Testis (tissue), 3 donors: Measurements from ENCODE around the gene DPP6. TPM values are rescaled to one million over a fixed set of nuclear protein-coding genes. Genes with fewer than 3 reads are reported as not detected.

Experiments
- DNase-seq: peaks from one replicate; pipeline ENCODE4 v3.0.0-alpha.2; 2019
- H3K27ac ChIP-seq, 2 donors: fragments of 200-600 bp; sonication (generic); one replicate each; pipeline ENCODE4 v1.5.1; 2019
- H3K27me3 ChIP-seq: fragments of 200-600 bp; sonication (generic); one replicate; pipeline ENCODE4 v1.5.1; 2019
- H3K36me3 ChIP-seq: fragments of 200-600 bp; sonication (generic); one replicate; pipeline ENCODE4 v1.5.1; 2017; ENCODE audit warnings: low read depth; ENCODE audit errors: missing control alignments
- H3K4me1 ChIP-seq: fragments of 200-600 bp; sonication (generic); one replicate; pipeline ENCODE4 v1.5.1; 2019
- H3K4me3 ChIP-seq, 2 donors: fragments of 200-600 bp; sonication (generic); one replicate each; pipeline ENCODE4 v1.5.1; 2017 to 2019
- H3K9me3 ChIP-seq: fragments of 200-600 bp; sonication (generic); one replicate; pipeline ENCODE4 v1.5.1; 2017
- POLR2A ChIP-seq: fragments of 450-650 bp; IDR thresholded peaks from one replicate; pipeline ENCODE4 v1.6.1; 2017; ENCODE audit warnings: antibody characterized with exemption, mild to moderate bottlenecking, moderate library complexity
- WGBS, 2 donors: methylation state at CpG; one replicate each; pipeline ENCODE4 v1.1.5; 2018; 5-methylcytosine and 5-hydroxymethylcytosine counted together
- intact Hi-C: fragments of 100-400 bp; cut with DNase I; formaldehyde crosslinking; loops from one replicate; pipeline ENCODE4 v1.15.1; 2023; ENCODE audit warnings: low total_unique reads
- polyA plus RNA-seq: library from polyadenylated mRNA; stranded (reverse); fragments of 350-450 nt; fragmentation: Illumina TruSeq; extraction: RNeasy Lipid Tissue Mini Kit (QIAGEN cat#74804); gene quantifications from one replicate; pipeline ENCODE4 v1.2.3, GENCODE V29; 2014; ENCODE audit warnings: low read depth, low replicate concordance; ENCODE audit not compliant: insufficient read depth
- total RNA-seq, 2 donors: library from RNA; depleted of rRNA; stranded (reverse); fragments of >200 nt; gene quantifications; one replicate each; pipeline ENCODE4 v1.2.3, GENCODE V29; 2016
- TF ChIP-seq, protein P1 (sequence below), 3 experiments: fragments of 450-650 bp in 2 of 3; fragments of 200-600 bp in 1 of 3; sonication (generic) in 1 of 3; IDR thresholded peaks; one replicate each; pipeline ENCODE4 v1.5.1; 2016 to 2019; ENCODE audit warnings: antibody characterized with exemption in 3 of 3, mild to moderate bottlenecking in 2 of 3, moderate library complexity in 1 of 3

Gene DPP6
- total and polyA plus RNA-seq, 3 donors from 2014 or later: 26.0 to 78.3 (median 52.8) TPM

DNA sequence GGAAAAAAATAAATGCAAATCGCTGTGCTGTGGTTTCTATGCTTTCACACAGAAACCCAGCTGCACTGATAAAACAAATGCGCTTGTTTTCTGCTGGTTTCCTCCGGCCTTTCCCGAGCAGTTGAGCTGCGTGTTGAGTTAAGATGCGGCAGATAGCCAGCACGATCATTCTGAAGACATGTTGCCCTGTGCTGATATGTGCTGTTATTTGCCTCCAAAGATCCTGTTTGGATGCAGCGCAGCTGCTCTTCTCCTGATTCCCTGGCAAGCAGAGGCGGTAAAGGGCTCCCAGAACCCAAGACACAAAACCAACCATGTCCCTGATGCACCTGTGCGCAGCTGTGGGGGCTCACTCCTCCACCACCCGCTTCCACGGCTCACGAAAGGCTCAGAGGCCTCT lies 725.3 kb downstream of the DPP6 start:
- intact Hi-C loops: no loop called here

DNA sequence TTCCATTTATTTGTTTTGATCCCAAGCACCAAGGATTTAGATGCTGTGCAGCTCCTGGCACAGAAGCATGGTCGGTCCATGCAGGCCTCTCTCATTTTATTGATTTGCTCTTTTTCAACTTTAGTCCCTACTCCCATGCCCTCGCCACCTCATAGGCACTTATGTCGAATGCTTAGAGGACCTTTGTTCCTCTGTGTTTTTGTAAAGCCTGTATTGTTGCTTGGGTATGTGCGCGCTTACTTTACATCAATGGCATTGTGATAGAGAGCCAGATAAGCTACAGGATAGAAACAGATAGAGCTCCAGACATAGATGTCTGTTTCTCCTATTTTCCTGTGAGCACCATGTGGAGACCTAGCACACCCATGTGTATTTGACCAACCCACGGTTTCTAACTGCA lies 725.7 kb downstream of the DPP6 start:
- no peak for DNase-seq
- TF ChIP-seq POLR2A: no peak
- TF ChIP-seq, protein P1, sequence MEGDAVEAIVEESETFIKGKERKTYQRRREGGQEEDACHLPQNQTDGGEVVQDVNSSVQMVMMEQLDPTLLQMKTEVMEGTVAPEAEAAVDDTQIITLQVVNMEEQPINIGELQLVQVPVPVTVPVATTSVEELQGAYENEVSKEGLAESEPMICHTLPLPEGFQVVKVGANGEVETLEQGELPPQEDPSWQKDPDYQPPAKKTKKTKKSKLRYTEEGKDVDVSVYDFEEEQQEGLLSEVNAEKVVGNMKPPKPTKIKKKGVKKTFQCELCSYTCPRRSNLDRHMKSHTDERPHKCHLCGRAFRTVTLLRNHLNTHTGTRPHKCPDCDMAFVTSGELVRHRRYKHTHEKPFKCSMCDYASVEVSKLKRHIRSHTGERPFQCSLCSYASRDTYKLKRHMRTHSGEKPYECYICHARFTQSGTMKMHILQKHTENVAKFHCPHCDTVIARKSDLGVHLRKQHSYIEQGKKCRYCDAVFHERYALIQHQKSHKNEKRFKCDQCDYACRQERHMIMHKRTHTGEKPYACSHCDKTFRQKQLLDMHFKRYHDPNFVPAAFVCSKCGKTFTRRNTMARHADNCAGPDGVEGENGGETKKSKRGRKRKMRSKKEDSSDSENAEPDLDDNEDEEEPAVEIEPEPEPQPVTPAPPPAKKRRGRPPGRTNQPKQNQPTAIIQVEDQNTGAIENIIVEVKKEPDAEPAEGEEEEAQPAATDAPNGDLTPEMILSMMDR (IDR thresholded peaks at IDR 0.05): no peak
- H3K36me3 ChIP-seq: no peaks in the 10 kb centered on the region
- 83 to 88% methylated on average over 6 of the region's 6 CpGs for WGBS, 2 donors
- H3K9me3 ChIP-seq: no peaks in the 10 kb centered on the region
- no peak overlapping the region for H3K4me3 ChIP-seq
- no peaks in the 10 kb centered on the region for H3K27me3 ChIP-seq
- no peak overlapping the region for H3K27ac ChIP-seq
- no peaks in the 10 kb centered on the region for H3K4me1 ChIP-seq
- intact Hi-C loops: no loop called here

More for the DNA sequence above, 725.3 kb downstream of the DPP6 start:
- DNase-seq: no peak
- Histone ChIP-seq H3K9me3 (no peaks in the 10 kb centered on the region), H3K36me3 (no peaks in the 10 kb centered on the region), H3K27ac (no peak overlapping the region), H3K27me3 (no peaks in the 10 kb centered on the region), H3K4me3 (no peak overlapping the region), H3K4me1 (no peaks in the 10 kb centered on the region)
- TF ChIP-seq, protein P1 (IDR thresholded peaks at IDR 0.05): no peak
- TF ChIP-seq POLR2A: no peak
- 88 to 94% methylated on average over 13 of the region's 13 CpGs for WGBS, 2 donors

- Histone ChIP-seq H3K27me3 (no peaks in the 10 kb centered on the region), H3K4me1 (no peaks in the 10 kb centered on the region), H3K9me3 (no peaks in the 10 kb centered on the region), H3K36me3 (no peaks in the 10 kb centered on the region), H3K27ac (no peak overlapping the region), H3K4me3 (no peak overlapping the region)
- 81% methylated on average over 16 of the region's 16 CpGs for WGBS, 2 donors
- intact Hi-C loops: no loop called here
- no peak for DNase-seq
- no peak for TF ChIP-seq POLR2A
These were observed 729.4 kb downstream of the DPP6 start for GRCh38 chr7:154781369-154782303.

DNA sequence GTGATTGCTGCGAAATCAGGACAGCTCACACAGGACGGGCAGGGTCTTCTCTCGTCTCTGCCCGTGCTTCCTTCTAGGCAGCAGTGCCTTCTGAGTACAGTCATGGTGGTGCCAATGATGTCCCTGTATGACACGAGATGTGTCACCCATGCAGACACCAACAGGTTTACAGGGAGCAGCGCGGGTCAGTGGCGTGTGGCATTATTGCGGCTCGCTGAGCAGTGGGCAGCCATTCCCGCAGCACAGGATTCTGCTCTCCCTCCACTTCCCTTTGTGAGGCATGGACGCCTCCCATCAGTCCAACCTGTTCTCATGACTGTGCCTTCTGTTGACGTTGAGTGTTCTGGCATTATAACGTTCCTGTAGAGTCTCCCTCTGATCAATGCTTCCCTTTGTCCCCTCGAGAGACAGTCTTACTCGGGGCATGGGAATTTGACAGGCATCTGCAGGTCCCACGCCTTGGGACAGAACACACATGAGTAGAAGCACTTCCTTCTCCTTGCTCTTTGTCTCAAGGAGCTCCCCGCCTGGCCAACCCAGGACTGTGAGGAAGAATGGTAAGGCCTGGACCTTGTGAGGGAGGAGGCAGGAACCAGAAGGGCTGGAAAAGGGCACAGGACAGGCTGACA lies 731.2 kb downstream of the DPP6 start:
- no peaks in the 10 kb centered on the region for H3K9me3 ChIP-seq
- intact Hi-C loops: no loop called here
- TF ChIP-seq, protein P1 (IDR thresholded peaks at IDR 0.05): no peak
- no peak for TF ChIP-seq POLR2A
- H3K4me1 ChIP-seq: no peaks in the 10 kb centered on the region
- DNase-seq: no peak
- no peaks in the 10 kb centered on the region for H3K27me3 ChIP-seq
- no peak overlapping the region for H3K27ac ChIP-seq
- WGBS, 2 donors: 78 to 84% methylated on average over 16 to 18 of the region's 18 CpGs
- no peak overlapping the region for H3K4me3 ChIP-seq
- H3K36me3 ChIP-seq: no peaks in the 10 kb centered on the region

GRCh38 chr7:154785898-154786297 lies 733.7 kb downstream of the DPP6 start:
- 39 to 68% methylated on average over 2 of the region's 2 CpGs for WGBS, 2 donors
- TF ChIP-seq POLR2A: no peak
- TF ChIP-seq, protein P1 (IDR thresholded peaks at IDR 0.05): no peak
- no peaks in the 10 kb centered on the region for H3K9me3 ChIP-seq
- intact Hi-C loops: no loop called here
- no peaks in the 10 kb centered on the region for H3K27me3 ChIP-seq
- no peaks in the 10 kb centered on the region for H3K4me1 ChIP-seq
- no peak overlapping the region for H3K27ac ChIP-seq
- DNase-seq: no peak
- H3K4me3 ChIP-seq: no peak overlapping the region
- no peaks in the 10 kb centered on the region for H3K36me3 ChIP-seq
